B cell (primary cell): Measurements from ENCODE around the gene ELMOD3. TPM values are rescaled to one million over a fixed set of nuclear protein-coding genes. Genes with fewer than 3 reads are reported as not detected.

Source experiments
- ATAC-seq: fragments of 200-7000 bp; cut with Tn5 transposase; one replicate; pipeline ENCODE4 v1.10.0; 2021; ENCODE audit warnings: low read depth, mild to moderate bottlenecking, moderate number of reproducible peaks, moderate library complexity
- CTCF ChIA-PET: fragments of 350-600 bp; sonication (Branson Sonifier 250); formaldehyde crosslinking; loops from one replicate; lab custom pipeline; 2021; ENCODE audit warnings: antibody characterized with exemption, inconsistent platforms; lab: Charles Lee
- POLR2A ChIA-PET: fragments of 350-600 bp; sonication (Branson Sonifier 250); formaldehyde crosslinking; loops from one replicate; lab custom pipeline; 2021; ENCODE audit warnings: antibody characterized with exemption; lab: Charles Lee
- DNase-seq: peaks from one replicate; pipeline ENCODE4 v3.0.0; 2013
- H2AFZ ChIP-seq: 2 replicates; pipeline ENCODE4 v1.6.1; 2012; ENCODE audit warnings: mild to moderate bottlenecking, low read depth, low read length; ENCODE audit not compliant: insufficient read depth, poor library complexity, severe bottlenecking
- H3K27ac ChIP-seq, 2 donors: 1 replicate in 1 of 2; 2 replicates in 1 of 2; pipeline ENCODE4 v1.5.1; 2012 to 2013; ENCODE audit warnings: low read length in 2 of 2, mild to moderate bottlenecking in 2 of 2, moderate library complexity in 1 of 2
- H3K27me3 ChIP-seq, 4 experiments: fragments of 200-600 bp in 1 of 4; sonication (generic) in 1 of 4; replicated peaks in 1 of 4; 1 replicate in 2 of 4; 2 replicates in 2 of 4; pipeline versions ENCODE4 v1.6.1 to v1.7.0; 2013 to 2016; ENCODE audit warnings: low read length in 3 of 4, mild to moderate bottlenecking in 2 of 4, mixed read lengths in 1 of 4, moderate library complexity in 1 of 4; ENCODE audit not compliant: insufficient read depth in 4 of 4, control insufficient read depth in 3 of 4; ENCODE audit errors: control extremely low read depth in 1 of 4
- H3K36me3 ChIP-seq, 2 experiments: replicated peaks in 1 of 2; 1 replicate in 1 of 2; 2 replicates in 1 of 2; pipeline versions ENCODE4 v1.6.1 to v1.7.1; 2013; ENCODE audit warnings: low read length in 1 of 2; ENCODE audit not compliant: insufficient read depth in 2 of 2, control insufficient read depth in 1 of 2; ENCODE audit errors: control extremely low read depth in 1 of 2, extremely low read depth in 1 of 2
- H3K4me1 ChIP-seq, 2 donors: fragments of 200-600 bp in 1 of 2; sonication (generic) in 1 of 2; 1 replicate in 1 of 2; 2 replicates in 1 of 2; pipeline versions ENCODE4 v1.5.1 to v1.6.1; 2013 to 2017; ENCODE audit warnings: low read length in 2 of 2; ENCODE audit not compliant: control insufficient read depth in 2 of 2, insufficient read depth in 2 of 2
- H3K4me2 ChIP-seq: replicated peaks from 2 replicates; pipeline ENCODE3; 2012; ENCODE audit warnings: mild to moderate bottlenecking, low read depth, low read length; ENCODE audit not compliant: poor library complexity, severe bottlenecking
- H3K4me3 ChIP-seq, 5 experiments: fragments of 200-600 bp in 1 of 5; sonication (generic) in 1 of 5; 1 replicate in 3 of 5; 2 replicates in 2 of 5; pipeline versions ENCODE4 v1.5.1 to v1.7.0; 2011 to 2016; ENCODE audit warnings: low read length in 4 of 5, mild to moderate bottlenecking in 4 of 5, low read depth in 2 of 5, control low read depth in 1 of 5, moderate library complexity in 1 of 5; ENCODE audit not compliant: insufficient read depth in 1 of 5; ENCODE audit errors: control extremely low read depth in 1 of 5, extremely low read depth in 1 of 5
- H3K79me2 ChIP-seq: fragments of 200-600 bp; sonication (generic); one replicate; pipeline ENCODE4 v1.6.0; 2016; ENCODE audit warnings: low read length; ENCODE audit not compliant: control insufficient read depth, insufficient read depth
- H3K9ac ChIP-seq: fragments of 200-600 bp; sonication (generic); 2 replicates; pipeline ENCODE4 v1.6.1; 2017; ENCODE audit warnings: mild to moderate bottlenecking, low read length, moderate library complexity
- H3K9me3 ChIP-seq, 3 donors: one replicate each; pipeline versions ENCODE4 v1.6.1 to v1.7.1; 2013; ENCODE audit warnings: low read length in 2 of 3; ENCODE audit not compliant: control insufficient read depth in 2 of 3, insufficient read depth in 1 of 3; ENCODE audit errors: control extremely low read depth in 1 of 3
- H4K20me1 ChIP-seq: 2 replicates; pipeline ENCODE4 v1.6.0; 2012; ENCODE audit warnings: mild to moderate bottlenecking, low read length; ENCODE audit not compliant: insufficient read depth, control insufficient read depth, poor library complexity, severe bottlenecking
- H3K27ac Mint-ChIP-seq: one replicate; pipeline ENCODE4 v1.8.0; 2021; ENCODE audit warnings: mixed read lengths
- H3K27me3 Mint-ChIP-seq: one replicate; pipeline ENCODE4 v1.8.0; 2021; ENCODE audit warnings: mixed read lengths
- H3K4me1 Mint-ChIP-seq: one replicate; pipeline ENCODE4 v1.8.0; 2021; ENCODE audit warnings: mixed read lengths
- H3K4me3 Mint-ChIP-seq: one replicate; pipeline ENCODE4 v1.8.0; 2021; ENCODE audit warnings: mixed read lengths
- H3K9me3 Mint-ChIP-seq: one replicate; pipeline ENCODE4 v1.8.0; 2022; ENCODE audit warnings: mixed read lengths; ENCODE audit not compliant: insufficient read depth
- EZH2 ChIP-seq: IDR thresholded peaks from 2 replicates; pipeline ENCODE4 v1.6.1; 2012; ENCODE audit warnings: borderline replicate concordance, low read depth, mild to moderate bottlenecking, moderate library complexity, low read length; ENCODE audit not compliant: insufficient read depth, poor library complexity, severe bottlenecking
- WGBS: methylation state at CpG from one replicate; pipeline ENCODE4 v1.1.5; 2013; ENCODE audit warnings: missing lambda C conversion rate; ENCODE audit not compliant: insufficient coverage; 5-methylcytosine and 5-hydroxymethylcytosine counted together
- intact Hi-C: fragments of 100-400 bp; cut with micrococcal nuclease; formaldehyde crosslinking; loops from one replicate; pipeline ENCODE4 v1.10.0; 2022
- polyA plus RNA-seq: library from polyadenylated mRNA; depleted of rRNA; stranded (reverse); fragments of >200 nt; gene quantifications from 2 replicates; pipeline ENCODE4 v1.2.3, GENCODE V29; 2012
- total RNA-seq, 2 donors: library from RNA; stranded (reverse); fragments of 120-200 nt in 1 of 2; gene quantifications; 1 replicate in 1 of 2; 2 replicates in 1 of 2; pipeline versions ENCODE4 v1.2.3 to v1.2.4, GENCODE V29; 2013 to 2022
- TF ChIP-seq, protein P1 (sequence below): fragments of 200-600 bp; IDR thresholded peaks from one replicate; pipeline ENCODE4 v1.8.0; 2022; ENCODE audit warnings: antibody characterized with exemption, mild to moderate bottlenecking

The ELMOD3 gene
- total and polyA plus RNA-seq, 2 donors (not counting 1 experiment from before 2014, with no cell fraction given) = 34.3 to 57.6 TPM

DNA sequence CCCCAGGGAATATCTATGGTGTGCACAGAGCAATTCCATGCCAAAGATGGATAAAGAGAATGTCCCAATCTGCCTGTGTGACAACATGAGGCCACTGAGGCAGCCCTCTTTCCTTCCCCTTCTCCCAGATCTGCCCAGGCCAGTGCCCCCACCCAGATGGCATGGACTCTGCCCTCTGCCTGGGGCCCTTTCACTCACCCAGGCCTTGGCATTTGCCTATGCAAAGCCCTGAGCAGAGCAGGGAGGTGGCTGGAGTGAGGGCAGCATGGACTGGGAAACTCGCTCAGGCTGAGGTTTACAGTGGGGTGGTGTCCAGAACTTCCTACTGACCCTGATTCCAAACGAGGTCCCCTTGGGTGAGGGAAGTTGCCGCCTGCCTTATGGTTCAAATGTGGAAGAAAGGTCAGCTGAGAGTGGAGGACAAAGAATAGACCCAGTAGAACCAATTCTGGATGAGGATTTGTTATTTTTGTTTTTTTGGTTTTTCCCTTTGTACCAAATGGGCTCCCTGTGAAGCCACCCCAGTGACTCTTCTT lies 72.8 kb downstream of the ELMOD3 start:
- ChIA-PET POLR2A (interaction anchor here (0.6 kb wide), 2 partner anchors 35 to 136 kb away, joined by 3 to 6 read pairs; no protein-coding TSS in a partner anchor), CTCF (interaction anchor here (1.2 kb wide), 1 partner anchor 125 kb away, joined by 3 read pairs; no protein-coding TSS in a partner anchor)
- Histone ChIP-seq H3K4me3 (no peak overlapping the region), H3K4me1 (no peaks in the 10 kb centered on the region), H2AFZ (no peak overlapping the region), H3K9me3 (no peaks in the 10 kb centered on the region), H3K27me3 (no peaks in the 10 kb centered on the region), H3K9ac (no peak overlapping the region), H3K79me2 (no peaks in the 10 kb centered on the region), H4K20me1 (no peaks in the 10 kb centered on the region), H3K27ac (no peak overlapping the region), H3K4me2 (no peak overlapping the region), H3K36me3 (no peaks in the 10 kb centered on the region)
- 79% methylated on average over 3 of the region's 3 CpGs for WGBS
- no peaks in the 10 kb centered on the region for H3K9me3 Mint-ChIP-seq
- ATAC-seq (no peak), DNase-seq (no peak)
- TF ChIP-seq, protein P1, sequence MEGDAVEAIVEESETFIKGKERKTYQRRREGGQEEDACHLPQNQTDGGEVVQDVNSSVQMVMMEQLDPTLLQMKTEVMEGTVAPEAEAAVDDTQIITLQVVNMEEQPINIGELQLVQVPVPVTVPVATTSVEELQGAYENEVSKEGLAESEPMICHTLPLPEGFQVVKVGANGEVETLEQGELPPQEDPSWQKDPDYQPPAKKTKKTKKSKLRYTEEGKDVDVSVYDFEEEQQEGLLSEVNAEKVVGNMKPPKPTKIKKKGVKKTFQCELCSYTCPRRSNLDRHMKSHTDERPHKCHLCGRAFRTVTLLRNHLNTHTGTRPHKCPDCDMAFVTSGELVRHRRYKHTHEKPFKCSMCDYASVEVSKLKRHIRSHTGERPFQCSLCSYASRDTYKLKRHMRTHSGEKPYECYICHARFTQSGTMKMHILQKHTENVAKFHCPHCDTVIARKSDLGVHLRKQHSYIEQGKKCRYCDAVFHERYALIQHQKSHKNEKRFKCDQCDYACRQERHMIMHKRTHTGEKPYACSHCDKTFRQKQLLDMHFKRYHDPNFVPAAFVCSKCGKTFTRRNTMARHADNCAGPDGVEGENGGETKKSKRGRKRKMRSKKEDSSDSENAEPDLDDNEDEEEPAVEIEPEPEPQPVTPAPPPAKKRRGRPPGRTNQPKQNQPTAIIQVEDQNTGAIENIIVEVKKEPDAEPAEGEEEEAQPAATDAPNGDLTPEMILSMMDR = no peak
- no peak for TF ChIP-seq EZH2
- no peak overlapping the region for H3K27ac Mint-ChIP-seq
- H3K4me3 Mint-ChIP-seq = no peak overlapping the region
- intact Hi-C loops = no loop called here
- no peaks in the 10 kb centered on the region for H3K27me3 Mint-ChIP-seq
- H3K4me1 Mint-ChIP-seq = no peaks in the 10 kb centered on the region

DNA sequence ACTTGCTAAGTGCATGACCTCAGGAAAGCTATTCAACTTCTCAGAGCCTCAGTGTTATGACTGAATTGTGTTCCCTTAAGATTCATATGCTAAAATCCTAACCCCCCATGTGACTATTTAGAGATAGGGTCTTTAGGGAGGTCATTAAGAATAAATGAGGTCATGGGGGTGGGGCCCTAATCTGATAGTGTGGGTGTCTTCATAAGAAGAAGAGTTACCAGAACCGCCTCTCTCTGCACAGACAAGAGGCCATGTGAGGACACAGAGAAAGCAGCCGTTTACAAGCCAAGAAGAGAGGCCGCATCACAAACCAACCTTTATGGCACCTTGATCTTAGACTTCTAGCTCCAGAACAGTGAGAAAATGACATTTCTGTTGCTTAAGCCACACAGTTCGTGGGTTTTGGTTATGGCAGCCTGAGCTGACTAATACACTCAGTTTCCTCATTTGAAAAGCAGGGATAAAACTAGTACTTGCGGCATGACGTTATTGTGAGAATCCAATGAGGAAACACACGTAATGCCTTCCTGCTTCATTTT lies 73.8 kb downstream of the ELMOD3 start:
- 82% methylated on average over 6 of the region's 7 CpGs for WGBS
- Mint-ChIP-seq H3K4me1 (no peaks in the 10 kb centered on the region), H3K27me3 (no peaks in the 10 kb centered on the region), H3K27ac (no peak overlapping the region), H3K9me3 (no peaks in the 10 kb centered on the region), H3K4me3 (no peak overlapping the region)
- no peaks in the 10 kb centered on the region for H3K9me3 ChIP-seq
- ChIA-PET POLR2A (interaction anchor here (1.4 kb wide), 1 partner anchor 9 kb away, joined by 4 read pairs; no protein-coding TSS in a partner anchor), CTCF (interaction anchor here (0.6 to 1.3 kb wide), 3 partner anchors 86 to 124 kb away, joined by 3 to 5 read pairs (median 3); no protein-coding TSS in a partner anchor)
- ATAC-seq (no peak), DNase-seq (no peak)
- no peaks in the 10 kb centered on the region for H3K79me2 ChIP-seq
- H4K20me1 ChIP-seq = no peaks in the 10 kb centered on the region
- no peak overlapping the region for H3K27ac ChIP-seq
- no peak for TF ChIP-seq EZH2
- TF ChIP-seq, protein P1 = no peak
- intact Hi-C loops = no loop called here
- no peak overlapping the region for H2AFZ ChIP-seq
- H3K9ac ChIP-seq = no peak overlapping the region
- H3K4me1 ChIP-seq = no peaks in the 10 kb centered on the region
- H3K4me3 ChIP-seq = no peak overlapping the region
- no peaks in the 10 kb centered on the region for H3K27me3 ChIP-seq
- no peak overlapping the region for H3K4me2 ChIP-seq
- H3K36me3 ChIP-seq = no peaks in the 10 kb centered on the region
